NB4 (cell line): ENCODE results near the gene MTMR4.

ENCODE experiments used
- CTCF ChIP-seq: IDR thresholded peaks from one replicate; pipeline ENCODE4 v1.5.1; 2012; ENCODE audit warnings: low read depth, low read length
- POLR2A ChIP-seq: IDR thresholded peaks from 2 replicates; pipeline ENCODE4 v1.6.1; 2011; ENCODE audit warnings: mild to moderate bottlenecking; ENCODE audit not compliant: insufficient read length; ENCODE audit errors: extremely low read depth

- TF ChIP-seq CTCF (no peak), POLR2A (no peak)
Measured at GRCh38 chr17:58515286-58515685, 848 bp upstream of the MTMR4 start.
